Measurements from ENCODE around the gene CHST4. TPM values are rescaled to one million over a fixed set of nuclear protein-coding genes. Genes with fewer than 3 reads are reported as not detected.
"Not testable (repeated sequence)": the region's sequence is repeated elsewhere in the genome, so short reads cannot be mapped to it uniquely, and the experiment has no call there.

Gene CHST4
- total RNA-seq, 3 donors from 2014 or later = 0.59 to 1.3 (median 0.66) TPM

- no peaks in the 10 kb centered on the region for H3K36me3 ChIP-seq
- no peak overlapping the region for H3K4me3 ChIP-seq
- H3K27me3 ChIP-seq = no peaks in the 10 kb centered on the region
- intact Hi-C loops (cut with DNase I; ENCODE audit: low total_unique reads) = no loop called here
- no peak overlapping the region for H3K27ac ChIP-seq
- H3K9me3 ChIP-seq = no peaks in the 10 kb centered on the region
- no peaks in the 10 kb centered on the region for H3K4me1 ChIP-seq
- no peak for DNase-seq (ENCODE audit: low spot score in 2 of 2)
- no peak for TF ChIP-seq POLR2AphosphoS5 (IDR thresholded peaks at IDR 0.05)
- no peak for TF ChIP-seq POLR2A (IDR thresholded peaks at IDR 0.05)
- no peak for TF ChIP-seq CTCF (IDR thresholded peaks at IDR 0.05)
Observed at GRCh38 chr16:71501547-71501946, 24.7 kb upstream of the CHST4 start.

DNA sequence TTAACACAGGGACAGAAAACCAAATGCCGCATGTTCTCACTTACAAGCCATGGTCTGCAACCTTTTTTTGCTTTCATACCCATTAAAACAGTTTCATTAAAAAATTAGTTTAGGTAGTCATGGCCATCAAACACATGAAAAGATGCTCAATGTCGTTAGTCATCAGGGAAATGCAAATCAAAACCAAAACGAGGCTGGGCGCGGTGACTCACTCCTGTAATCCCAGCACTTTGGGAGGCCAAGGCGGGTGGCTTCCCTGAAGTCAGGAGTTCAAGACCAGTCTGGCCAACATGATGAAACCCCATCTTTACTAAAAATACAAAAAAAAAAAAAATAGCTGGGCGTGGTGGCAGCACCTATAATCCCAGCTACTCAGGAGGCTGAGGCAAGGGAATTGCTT is 22.2 kb upstream of the CHST4 start:
- H3K9me3 ChIP-seq; DNase-seq (ENCODE audit: low spot score in 2 of 2); H3K4me3 ChIP-seq; H3K4me1 ChIP-seq; H3K36me3 ChIP-seq; intact Hi-C loops (cut with DNase I; ENCODE audit: low total_unique reads); H3K27me3 ChIP-seq; H3K27ac ChIP-seq: not testable (repeated sequence)

DNA sequence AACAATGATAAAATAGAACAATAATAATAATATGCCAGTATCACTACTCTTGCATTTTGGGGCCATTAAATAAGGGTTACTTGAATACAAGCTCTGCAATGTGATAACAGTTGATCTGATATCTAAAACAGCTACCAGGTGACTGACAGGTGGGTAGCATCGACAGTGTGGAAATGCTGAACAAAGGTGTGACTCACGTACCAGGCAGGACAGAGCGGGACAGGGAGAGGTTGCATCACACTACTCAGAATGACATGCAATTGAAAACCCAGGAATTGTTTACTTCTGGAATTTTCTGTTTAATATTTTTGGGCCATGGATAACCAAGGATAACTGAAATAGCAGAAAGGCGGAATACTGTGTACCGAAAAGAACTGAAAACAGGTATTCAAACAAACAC is 21.3 kb upstream of the CHST4 start:
- no peak for DNase-seq (ENCODE audit: low spot score in 2 of 2)
- H3K4me3 ChIP-seq = no peak overlapping the region
- no peak overlapping the region for H3K27ac ChIP-seq
- no peak for TF ChIP-seq POLR2A (IDR thresholded peaks at IDR 0.05)
- no peak for TF ChIP-seq CTCF (IDR thresholded peaks at IDR 0.05)
- TF ChIP-seq POLR2AphosphoS5 (IDR thresholded peaks at IDR 0.05) = no peak
- H3K36me3 ChIP-seq = no peaks in the 10 kb centered on the region
- no peaks in the 10 kb centered on the region for H3K9me3 ChIP-seq
- intact Hi-C loops (cut with DNase I; ENCODE audit: low total_unique reads) = no loop called here
- no peaks in the 10 kb centered on the region for H3K27me3 ChIP-seq
- H3K4me1 ChIP-seq = no peaks in the 10 kb centered on the region

- Histone ChIP-seq H3K9me3 (no peaks in the 10 kb centered on the region), H3K27me3 (no peaks in the 10 kb centered on the region), H3K4me3 (no peak overlapping the region), H3K36me3 (no peaks in the 10 kb centered on the region), H3K4me1 (no peaks in the 10 kb centered on the region), H3K27ac (no peak overlapping the region)
- no peak for DNase-seq (ENCODE audit: low spot score in 2 of 2)
- no peak for TF ChIP-seq CTCF (IDR thresholded peaks at IDR 0.05)
- TF ChIP-seq POLR2A (IDR thresholded peaks at IDR 0.05) = no peak
- intact Hi-C loops (cut with DNase I; ENCODE audit: low total_unique reads) = loop anchor here (2.0 kb wide), 1 partner anchor 76 kb away; no protein-coding TSS in a partner anchor
Observed at GRCh38 chr16:71507061-71507460, 19.2 kb upstream of the CHST4 start.

DNA sequence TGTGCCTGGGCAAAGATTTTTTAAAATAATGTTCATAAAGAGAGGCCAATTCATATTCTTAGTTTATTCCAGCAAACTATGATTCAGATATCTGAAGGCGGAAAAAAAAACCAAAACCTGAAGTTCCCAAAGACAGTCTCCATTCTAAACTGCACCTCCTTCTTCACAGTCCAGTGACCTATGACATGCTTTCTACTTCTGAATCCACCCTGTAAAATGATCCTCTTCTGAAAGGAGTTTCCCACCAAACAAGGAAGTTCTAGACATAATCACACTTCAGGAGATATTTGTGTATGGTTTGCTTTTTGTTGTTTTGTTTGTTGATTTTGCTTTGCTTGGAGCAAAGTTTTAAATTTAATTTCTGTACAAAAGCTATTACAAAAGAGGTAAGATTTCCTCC is 12.9 kb upstream of the CHST4 start:
- Histone ChIP-seq H3K36me3 (no peaks in the 10 kb centered on the region), H3K9me3 (no peaks in the 10 kb centered on the region), H3K4me1 (no peaks in the 10 kb centered on the region), H3K27ac (no peak overlapping the region), H3K4me3 (no peak overlapping the region), H3K27me3 (no peaks in the 10 kb centered on the region)
- no peak for DNase-seq (ENCODE audit: low spot score in 2 of 2)
- intact Hi-C loops (cut with DNase I; ENCODE audit: low total_unique reads) = no loop called here
- no peak for TF ChIP-seq CTCF (IDR thresholded peaks at IDR 0.05)
- TF ChIP-seq POLR2AphosphoS5 (IDR thresholded peaks at IDR 0.05) = no peak
- no peak for TF ChIP-seq POLR2A (IDR thresholded peaks at IDR 0.05)

DNA sequence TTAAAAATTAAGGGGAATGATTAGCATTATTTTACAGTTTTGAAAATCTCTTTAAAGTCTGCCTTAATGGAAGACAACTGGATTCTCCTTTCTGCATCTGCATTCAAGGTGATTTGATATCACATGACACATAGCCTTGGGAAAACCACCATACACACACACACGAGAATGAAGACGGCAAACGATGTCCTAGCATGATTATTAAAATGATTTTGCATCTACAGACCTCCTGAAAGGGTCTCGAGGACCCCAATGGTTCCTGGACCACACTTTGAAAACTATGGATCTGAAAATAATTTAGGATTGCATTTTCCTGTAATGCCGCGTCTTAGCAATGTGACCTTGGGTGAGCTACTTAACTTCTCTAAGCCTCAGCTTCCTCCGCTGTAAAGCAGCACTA is 11.8 kb upstream of the CHST4 start:
- no peaks in the 10 kb centered on the region for H3K27me3 ChIP-seq
- DNase-seq (ENCODE audit: low spot score in 2 of 2) = no peak
- H3K36me3 ChIP-seq = no peaks in the 10 kb centered on the region
- H3K27ac ChIP-seq = no peak overlapping the region
- intact Hi-C loops (cut with DNase I; ENCODE audit: low total_unique reads) = no loop called here
- no peak for TF ChIP-seq POLR2AphosphoS5 (IDR thresholded peaks at IDR 0.05)
- no peak for TF ChIP-seq POLR2A (IDR thresholded peaks at IDR 0.05)
- TF ChIP-seq CTCF (IDR thresholded peaks at IDR 0.05) = no peak
- H3K9me3 ChIP-seq = no peaks in the 10 kb centered on the region
- H3K4me3 ChIP-seq = no peak overlapping the region
- no peaks in the 10 kb centered on the region for H3K4me1 ChIP-seq

Measured in breast epithelium (tissue), 4 donors.